Testis (tissue), 3 donors: ENCODE measurements around the gene MYO1B. TPM values are rescaled to one million over a fixed set of nuclear protein-coding genes. Genes with fewer than 3 reads are reported as not detected.
A peak's percentile ranks its signal among the peaks of the same experiment; 100 is the strongest.

ENCODE experiments used
- DNase-seq: peaks from one replicate; pipeline ENCODE4 v3.0.0-alpha.2; 2019
- H3K27ac ChIP-seq, 2 donors: fragments of 200-600 bp; sonication (generic); one replicate each; pipeline ENCODE4 v1.5.1; 2019
- H3K27me3 ChIP-seq: fragments of 200-600 bp; sonication (generic); one replicate; pipeline ENCODE4 v1.5.1; 2019
- H3K36me3 ChIP-seq: fragments of 200-600 bp; sonication (generic); one replicate; pipeline ENCODE4 v1.5.1; 2017; ENCODE audit warnings: low read depth; ENCODE audit errors: missing control alignments
- H3K4me1 ChIP-seq: fragments of 200-600 bp; sonication (generic); one replicate; pipeline ENCODE4 v1.5.1; 2019
- H3K4me3 ChIP-seq, 2 donors: fragments of 200-600 bp; sonication (generic); one replicate each; pipeline ENCODE4 v1.5.1; 2017 to 2019
- H3K9me3 ChIP-seq: fragments of 200-600 bp; sonication (generic); one replicate; pipeline ENCODE4 v1.5.1; 2017
- CTCF ChIP-seq, 3 experiments: fragments of 450-650 bp in 2 of 3; fragments of 200-600 bp in 1 of 3; sonication (generic) in 1 of 3; IDR thresholded peaks; one replicate each; pipeline ENCODE4 v1.5.1; 2016 to 2019; ENCODE audit warnings: antibody characterized with exemption in 3 of 3, mild to moderate bottlenecking in 2 of 3, moderate library complexity in 1 of 3
- POLR2A ChIP-seq: fragments of 450-650 bp; IDR thresholded peaks from one replicate; pipeline ENCODE4 v1.6.1; 2017; ENCODE audit warnings: antibody characterized with exemption, mild to moderate bottlenecking, moderate library complexity
- WGBS, 2 donors: methylation state at CpG; one replicate each; pipeline ENCODE4 v1.1.5; 2018; 5-methylcytosine and 5-hydroxymethylcytosine counted together
- intact Hi-C: fragments of 100-400 bp; cut with DNase I; formaldehyde crosslinking; loops from one replicate; pipeline ENCODE4 v1.15.1; 2023; ENCODE audit warnings: low total_unique reads
- polyA plus RNA-seq: library from polyadenylated mRNA; stranded (reverse); fragments of 350-450 nt; fragmentation: Illumina TruSeq; extraction: RNeasy Lipid Tissue Mini Kit (QIAGEN cat#74804); gene quantifications from one replicate; pipeline ENCODE4 v1.2.3, GENCODE V29; 2014; ENCODE audit warnings: low read depth, low replicate concordance; ENCODE audit not compliant: insufficient read depth
- total RNA-seq, 2 donors: library from RNA; depleted of rRNA; stranded (reverse); fragments of >200 nt; gene quantifications; one replicate each; pipeline ENCODE4 v1.2.3, GENCODE V29; 2016

The MYO1B gene
- total and polyA plus RNA-seq, 3 donors from 2014 or later = 14.5 to 30.8 (median 26.8) TPM

DNA sequence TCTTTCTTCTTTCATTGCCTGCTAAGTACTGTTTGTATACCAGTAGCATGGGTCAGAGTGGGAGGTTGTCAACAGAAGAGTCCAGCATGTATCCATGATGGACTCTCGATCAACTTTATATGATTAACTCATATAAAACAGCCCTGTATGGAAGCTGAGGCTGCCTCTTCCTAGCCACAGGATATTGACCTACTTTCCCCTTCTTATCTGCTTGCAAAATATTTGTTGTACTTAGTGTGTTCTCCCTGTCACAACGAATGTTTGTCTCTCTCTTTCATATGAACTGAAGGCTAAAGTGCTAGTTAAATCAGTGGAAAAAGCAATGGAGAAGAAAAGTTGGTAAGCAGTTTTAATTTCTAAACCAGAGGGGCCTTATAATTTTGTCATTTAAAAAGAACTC lies 17.8 kb downstream of the MYO1B start:
- Histone ChIP-seq H3K36me3 (no peaks in the 10 kb centered on the region), H3K27ac (no peak overlapping the region), H3K4me3 (no peak overlapping the region), H3K9me3 (no peaks in the 10 kb centered on the region), H3K4me1 (peaks cover 18% of the 10 kb centered on the region), H3K27me3 (no peaks in the 10 kb centered on the region)
- DNase-seq = no peak
- 25 to 31% methylated on average over 2 of the region's 2 CpGs for WGBS, 2 donors
- TF ChIP-seq CTCF (IDR thresholded peaks at IDR 0.05) = no peak
- no peak for TF ChIP-seq POLR2A
- intact Hi-C loops = no loop called here

- H3K9me3 ChIP-seq = no peaks in the 10 kb centered on the region
- intact Hi-C loops = no loop called here
- WGBS, 2 donors = 61 to 69% methylated on average over 3 of the region's 3 CpGs
- H3K4me3 ChIP-seq = no peak overlapping the region
- peaks cover 18% of the 10 kb centered on the region for H3K4me1 ChIP-seq
- H3K27ac ChIP-seq = peak overlapping the region in 1 of 2 donors; percentile 8
- no peak for DNase-seq
- TF ChIP-seq CTCF (IDR thresholded peaks at IDR 0.05) = no peak
- TF ChIP-seq POLR2A = no peak
- H3K27me3 ChIP-seq = no peaks in the 10 kb centered on the region
- H3K36me3 ChIP-seq = no peaks in the 10 kb centered on the region
Observed at GRCh38 chr2:191264647-191265081, 19.5 kb downstream of the MYO1B start.

DNA sequence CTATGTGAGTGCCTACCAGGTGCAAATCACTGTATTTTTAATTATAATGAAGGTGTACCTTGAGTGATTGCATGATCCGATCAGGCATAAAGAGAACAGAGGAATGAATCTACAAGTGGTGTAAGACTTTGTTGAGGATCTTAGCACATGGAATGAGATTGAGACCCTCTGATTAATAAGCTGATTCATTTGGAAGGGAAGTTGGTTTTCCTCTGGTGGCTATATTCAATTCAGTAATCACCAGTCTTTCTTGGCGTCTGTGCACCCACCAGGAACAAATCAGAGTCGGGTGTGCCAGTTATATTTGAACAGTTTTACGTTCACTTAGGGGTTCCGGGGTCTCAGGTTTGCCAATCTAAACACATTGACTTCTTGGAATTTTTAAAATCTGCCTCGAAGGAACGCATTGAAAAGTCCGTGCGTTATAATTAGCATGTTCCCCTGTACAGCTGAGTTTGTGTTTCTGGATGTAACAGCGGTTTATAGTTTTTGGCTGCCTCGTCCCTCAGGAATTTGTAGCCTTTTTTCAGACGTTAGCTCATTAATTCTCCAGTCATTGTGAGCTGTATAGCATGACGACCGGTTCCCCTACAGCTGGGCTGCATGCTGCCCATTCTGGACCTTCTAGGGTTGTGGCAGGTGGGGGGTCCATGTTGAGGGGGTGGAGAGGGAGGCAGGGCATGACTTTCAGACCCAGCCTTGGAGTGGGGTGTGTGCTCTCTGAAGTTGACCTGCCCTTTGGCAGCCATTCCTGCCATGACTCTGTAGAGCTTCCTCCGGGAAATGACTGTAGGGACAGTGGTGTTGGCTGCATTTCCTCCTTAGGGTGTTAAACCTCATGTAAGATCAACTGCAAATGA lies 20.3 kb downstream of the MYO1B start:
- peak; percentile 19 for DNase-seq
- H3K4me3 ChIP-seq = no peak overlapping the region
- H3K27me3 ChIP-seq = no peaks in the 10 kb centered on the region
- H3K9me3 ChIP-seq = no peaks in the 10 kb centered on the region
- intact Hi-C loops = no loop called here
- H3K27ac ChIP-seq = peak overlapping the region; percentile 15 to 20
- H3K36me3 ChIP-seq = no peaks in the 10 kb centered on the region
- WGBS, 2 donors = 52 to 57% methylated on average over 15 of the region's 15 CpGs
- TF ChIP-seq CTCF (IDR thresholded peaks at IDR 0.05) (no peak), POLR2A (no peak)
- peaks cover 18% of the 10 kb centered on the region for H3K4me1 ChIP-seq

DNA sequence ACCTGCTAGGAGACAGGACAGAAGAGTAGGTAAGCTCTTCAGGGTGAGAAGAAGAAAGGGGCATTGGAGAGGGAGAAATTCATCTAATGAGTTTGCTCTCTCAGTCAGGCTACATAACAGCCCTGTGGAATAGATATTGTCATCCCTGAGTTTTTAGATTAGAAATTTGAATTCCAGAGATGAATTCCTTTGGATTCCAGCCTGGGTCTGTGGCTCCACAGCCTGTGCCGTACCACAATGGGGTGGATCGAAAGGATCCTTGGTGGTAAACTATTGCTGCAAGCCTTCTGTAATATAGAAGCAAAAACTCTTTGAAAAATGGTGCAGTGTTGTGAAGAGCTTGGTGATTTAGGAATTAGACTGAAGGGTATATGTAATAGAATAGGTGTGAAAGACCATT lies 21.0 kb downstream of the MYO1B start:
- TF ChIP-seq CTCF (IDR thresholded peaks at IDR 0.05) (no peak), POLR2A (no peak)
- H3K9me3 ChIP-seq = no peaks in the 10 kb centered on the region
- H3K36me3 ChIP-seq = no peaks in the 10 kb centered on the region
- peak overlapping the region; percentile 15 to 20 for H3K27ac ChIP-seq
- no peak for DNase-seq
- intact Hi-C loops = no loop called here
- H3K4me1 ChIP-seq = peaks cover 18% of the 10 kb centered on the region
- 49 to 60% methylated on average over 2 of the region's 2 CpGs for WGBS, 2 donors
- no peak overlapping the region for H3K4me3 ChIP-seq
- no peaks in the 10 kb centered on the region for H3K27me3 ChIP-seq
